HG03558 (cell line): ENCODE measurements around the gene SRP68.
"Not testable (repeated sequence)": the region's sequence is repeated elsewhere in the genome, so short reads cannot be mapped to it uniquely, and the experiment has no call there.

Experiments used
- ATAC-seq: cut with Tn5 transposase; IDR thresholded peaks from one replicate; pipeline ENCODE4 v1.9.1; 2021; ENCODE audit warnings: moderate number of reproducible peaks; ENCODE audit not compliant: unreplicated experiment; ENCODE audit errors: extremely low read depth

The SRP68 gene

DNA sequence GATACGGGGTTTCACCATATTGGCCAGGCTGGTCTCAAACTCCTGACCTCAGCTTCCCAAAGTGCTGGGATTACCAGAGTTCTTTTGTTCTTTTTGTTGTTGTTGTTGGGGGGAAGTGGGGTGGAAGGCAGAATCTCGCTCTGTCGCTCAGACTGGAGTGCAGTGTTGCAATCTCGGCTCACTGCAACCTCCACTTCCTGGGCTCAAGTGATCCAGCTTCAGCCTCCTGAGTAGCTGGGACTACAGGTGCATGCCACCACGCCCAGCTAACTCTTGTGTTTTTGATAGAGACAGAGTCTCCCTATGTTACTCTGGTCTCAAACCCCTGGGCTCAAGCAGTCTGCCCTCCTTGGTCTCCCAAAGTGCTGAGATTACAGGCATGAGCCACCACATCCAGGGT lies 6.1 kb upstream of the SRP68 start:
- ATAC-seq, result not testable (repeated sequence)

DNA sequence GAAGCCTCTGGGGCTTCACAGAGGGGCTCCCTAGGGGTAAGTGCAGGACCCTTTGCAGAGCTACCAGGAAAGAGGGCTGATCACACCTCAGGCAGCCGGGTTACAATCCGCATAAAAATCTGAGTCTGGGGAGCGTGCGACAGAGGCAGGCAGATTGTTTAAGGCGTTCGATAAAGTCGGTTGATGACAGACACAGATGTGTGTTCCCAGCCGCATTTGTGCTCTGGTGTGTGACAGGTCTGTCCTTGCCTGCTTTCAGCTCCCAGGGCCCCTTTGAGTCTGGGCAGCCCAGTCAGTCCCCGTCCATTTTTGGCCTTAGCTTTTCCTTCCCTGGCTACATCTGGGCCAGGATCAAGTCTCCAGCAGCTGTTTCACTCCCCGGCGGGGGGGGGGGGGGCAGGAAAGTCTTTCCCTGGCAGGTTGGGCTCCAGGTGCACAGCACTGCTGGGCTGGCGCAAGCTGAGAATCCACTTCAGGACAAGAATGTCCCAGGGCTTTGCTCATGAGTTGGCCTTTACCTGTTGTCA lies 5.3 kb upstream of the SRP68 start:
- no peak for ATAC-seq

DNA sequence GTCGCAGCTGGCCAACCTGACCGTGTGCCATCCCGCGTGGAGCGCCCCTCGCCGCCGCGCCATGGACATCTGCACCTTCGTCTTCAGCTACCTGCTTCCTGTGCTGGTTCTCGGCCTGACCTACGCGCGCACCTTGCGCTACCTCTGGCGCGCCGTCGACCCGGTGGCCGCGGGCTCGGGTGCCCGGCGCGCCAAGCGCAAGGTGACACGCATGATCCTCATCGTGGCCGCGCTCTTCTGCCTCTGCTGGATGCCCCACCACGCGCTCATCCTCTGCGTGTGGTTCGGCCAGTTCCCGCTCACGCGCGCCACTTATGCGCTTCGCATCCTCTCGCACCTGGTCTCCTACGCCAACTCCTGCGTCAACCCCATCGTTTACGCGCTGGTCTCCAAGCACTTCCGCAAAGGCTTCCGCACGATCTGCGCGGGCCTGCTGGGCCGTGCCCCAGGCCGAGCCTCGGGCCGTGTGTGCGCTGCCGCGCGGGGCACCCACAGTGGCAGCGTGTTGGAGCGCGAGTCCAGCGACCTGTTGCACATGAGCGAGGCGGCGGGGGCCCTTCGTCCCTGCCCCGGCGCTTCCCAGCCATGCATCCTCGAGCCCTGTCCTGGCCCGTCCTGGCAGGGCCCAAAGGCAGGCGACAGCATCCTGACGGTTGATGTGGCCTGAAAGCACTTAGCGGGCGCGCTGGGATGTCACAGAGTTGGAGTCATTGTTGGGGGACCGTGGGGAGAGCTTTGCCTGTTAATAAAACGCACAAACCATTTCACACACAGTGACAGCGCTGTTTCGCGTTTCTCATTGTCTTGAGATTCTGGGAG lies 4.7 kb upstream of the SRP68 start:
- ATAC-seq, result no peak

- ATAC-seq, result no peak
These were observed 3.9 kb upstream of the SRP68 start for GRCh38 chr17:76076146-76076764.

GRCh38 chr17:76075364-76076145 lies 3.2 kb upstream of the SRP68 start:
- no peak for ATAC-seq

DNA sequence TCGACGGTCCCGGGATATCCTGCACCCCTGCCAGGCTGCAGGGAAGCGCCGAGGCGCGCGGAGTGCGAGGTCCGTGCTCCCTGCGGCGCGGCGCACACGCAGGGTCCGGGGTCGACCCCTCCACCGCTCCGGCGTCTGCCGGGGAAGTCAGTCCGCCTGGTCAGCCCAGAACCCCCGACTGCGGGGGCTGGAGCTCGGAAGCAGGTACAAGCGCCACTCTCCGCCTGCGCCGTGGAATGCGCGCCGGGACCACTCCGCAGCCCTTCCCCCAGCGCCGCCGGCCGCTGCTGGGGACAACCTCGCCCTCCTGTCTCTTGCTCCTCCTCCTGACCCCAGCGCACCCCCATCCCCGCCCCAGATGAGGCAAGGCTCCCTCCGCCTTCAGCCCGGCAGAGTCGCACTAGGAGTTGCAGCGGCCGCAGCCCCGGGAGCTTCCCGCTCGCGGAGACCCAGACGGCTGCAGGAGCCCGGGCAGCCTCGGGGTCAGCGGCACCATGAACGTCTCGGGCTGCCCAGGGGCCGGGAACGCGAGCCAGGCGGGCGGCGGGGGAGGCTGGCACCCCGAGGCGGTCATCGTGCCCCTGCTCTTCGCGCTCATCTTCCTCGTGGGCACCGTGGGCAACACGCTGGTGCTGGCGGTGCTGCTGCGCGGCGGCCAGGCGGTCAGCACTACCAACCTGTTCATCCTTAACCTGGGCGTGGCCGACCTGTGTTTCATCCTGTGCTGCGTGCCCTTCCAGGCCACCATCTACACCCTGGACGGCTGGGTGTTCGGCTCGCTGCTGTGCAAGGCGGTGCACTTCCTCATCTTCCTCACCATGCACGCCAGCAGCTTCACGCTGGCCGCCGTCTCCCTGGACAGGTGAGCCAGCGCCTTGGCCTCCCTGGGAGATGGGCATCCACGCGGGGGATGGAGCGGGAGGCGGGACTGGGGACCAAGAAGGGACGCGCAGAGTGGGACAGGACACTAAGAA lies 2.4 kb upstream of the SRP68 start, which contains the start of gene GALR2:
TSS of gene GALR2 (plus strand) at position 392 of the 974 bp plus-strand sequence. CDS start at position 495, 103 bp downstream.
- ATAC-seq, result no peak

- no peak for ATAC-seq
These were observed 678 bp downstream of the SRP68 start for GRCh38 chr17:76071531-76072147.

DNA sequence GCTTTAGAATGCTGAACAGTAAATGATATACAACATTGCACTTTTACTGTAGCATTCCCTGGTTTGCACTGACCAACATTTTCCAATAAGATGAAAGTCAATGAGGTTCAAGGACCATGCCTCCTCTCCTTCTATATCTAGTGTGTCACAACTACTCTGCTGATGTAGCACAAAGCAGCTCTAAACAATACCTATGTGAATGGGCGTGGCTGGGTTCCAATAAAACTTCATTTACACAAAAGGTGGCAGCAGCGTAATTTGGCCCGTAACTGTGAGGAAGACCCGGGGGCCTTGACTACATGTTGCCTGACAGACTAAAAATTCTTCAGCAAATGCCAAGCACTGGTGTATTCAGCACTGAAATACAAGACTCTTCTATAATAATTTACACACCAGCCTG lies 6.5 kb downstream of the SRP68 start:
- ATAC-seq, result no peak

- ATAC-seq, result no peak
These were observed 8.3 kb downstream of the SRP68 start for GRCh38 chr17:76063875-76064546.

GRCh38 chr17:76058264-76058663 lies 14.1 kb downstream of the SRP68 start:
- not testable (repeated sequence) for ATAC-seq

- ATAC-seq, result no peak
These were observed 15.4 kb downstream of the SRP68 start for GRCh38 chr17:76056882-76057281.

- ATAC-seq, result no peak
These were observed 18.2 kb downstream of the SRP68 start for GRCh38 chr17:76054112-76054476.

GRCh38 chr17:76053246-76054111 lies 18.8 kb downstream of the SRP68 start:
- ATAC-seq, result no peak

- ATAC-seq, result no peak
These were observed 20.8 kb downstream of the SRP68 start for GRCh38 chr17:76051561-76051960.

DNA sequence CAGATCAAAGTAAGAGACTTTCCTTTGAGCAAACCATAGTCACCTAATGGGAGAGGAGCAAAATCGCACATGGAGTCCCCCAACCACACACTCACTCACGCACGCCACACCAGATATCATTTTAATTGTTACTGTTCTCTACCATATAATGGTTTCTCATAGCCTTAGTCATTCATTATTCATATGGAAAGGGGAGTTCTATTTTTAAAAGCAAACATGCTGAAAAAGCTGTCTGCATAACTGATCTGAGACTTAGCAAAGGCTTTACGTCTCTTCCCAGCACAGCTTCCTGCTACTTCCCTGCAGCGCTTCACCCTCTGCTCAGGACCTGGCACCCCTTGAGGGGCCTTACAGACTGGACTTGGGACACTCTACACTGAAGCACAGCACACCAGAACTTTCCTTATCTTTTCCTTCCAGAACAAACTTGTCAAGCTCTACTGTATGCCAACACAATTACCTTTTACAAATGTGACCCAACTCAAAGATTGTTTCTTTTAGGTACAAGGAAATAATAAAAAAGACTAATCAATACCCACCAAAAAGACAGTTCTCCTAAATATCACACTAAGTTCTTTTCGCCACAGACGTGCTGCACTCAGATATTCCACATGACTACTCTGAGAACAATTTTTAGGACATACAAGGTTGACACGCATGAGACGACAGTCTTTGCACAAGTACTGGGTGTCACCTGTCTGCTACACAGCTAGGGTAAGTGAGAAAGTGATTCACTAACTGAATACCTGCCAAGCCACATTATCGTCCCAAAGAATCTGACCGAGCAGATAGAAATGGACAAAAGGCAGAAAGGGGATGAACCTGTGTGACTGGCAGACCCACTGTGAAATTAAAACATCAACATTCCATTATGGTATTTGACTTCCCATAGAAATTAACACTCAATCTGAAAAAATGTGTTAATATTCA lies 21.5 kb downstream of the SRP68 start:
- ATAC-seq, result no peak

DNA sequence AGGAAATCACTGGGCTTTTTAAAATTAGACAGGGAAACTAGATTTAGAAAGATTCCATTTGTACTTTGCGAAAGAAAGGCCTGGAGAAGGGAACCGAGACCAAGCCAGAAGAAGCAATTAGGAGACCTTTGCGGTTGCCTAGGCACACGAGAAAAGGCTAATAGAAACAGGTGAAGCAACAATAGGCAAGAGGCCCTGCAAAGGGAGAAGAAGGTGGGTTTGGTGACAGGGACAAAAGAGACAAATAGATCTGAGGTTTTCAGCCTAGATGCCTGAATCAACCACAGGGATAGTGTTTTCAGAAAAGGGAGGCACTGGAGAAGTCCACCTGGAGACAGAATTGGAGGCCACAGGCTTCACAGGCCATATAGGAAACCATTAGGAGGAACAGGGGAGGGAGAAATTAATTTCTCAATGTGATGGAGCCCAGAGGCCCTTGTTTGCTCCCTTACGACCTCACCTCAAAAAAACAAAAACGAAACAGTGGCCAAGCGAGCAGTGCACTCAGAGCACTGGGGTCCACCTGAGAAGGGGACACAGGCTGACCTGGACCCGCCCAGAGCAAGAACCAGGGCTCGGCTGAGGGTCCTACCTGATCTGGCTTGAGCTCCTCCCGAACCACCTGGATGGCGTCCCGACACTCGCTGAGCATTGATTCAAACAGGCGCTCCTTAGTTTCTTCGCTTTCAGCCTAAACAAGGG lies 22.3 kb downstream of the SRP68 start:
- ATAC-seq, result no peak
